GM21619 (cell line): ENCODE results near the gene BMPER.

ENCODE experiments used
- ATAC-seq: cut with Tn5 transposase; IDR thresholded peaks from one replicate; pipeline ENCODE4 v1.9.1; 2021; ENCODE audit not compliant: unreplicated experiment

BMPER gene

GRCh38 chr7:33921216-33921938, 16.0 kb downstream of the BMPER start:
- ATAC-seq, result no peak

- ATAC-seq, result no peak
Measured at GRCh38 chr7:33922820-33923219, 17.5 kb downstream of the BMPER start.

- no peak for ATAC-seq
Measured at GRCh38 chr7:33923440-33924229, 18.3 kb downstream of the BMPER start.

GRCh38 chr7:33926535-33926934, 21.2 kb downstream of the BMPER start:
- ATAC-seq, result no peak

DNA sequence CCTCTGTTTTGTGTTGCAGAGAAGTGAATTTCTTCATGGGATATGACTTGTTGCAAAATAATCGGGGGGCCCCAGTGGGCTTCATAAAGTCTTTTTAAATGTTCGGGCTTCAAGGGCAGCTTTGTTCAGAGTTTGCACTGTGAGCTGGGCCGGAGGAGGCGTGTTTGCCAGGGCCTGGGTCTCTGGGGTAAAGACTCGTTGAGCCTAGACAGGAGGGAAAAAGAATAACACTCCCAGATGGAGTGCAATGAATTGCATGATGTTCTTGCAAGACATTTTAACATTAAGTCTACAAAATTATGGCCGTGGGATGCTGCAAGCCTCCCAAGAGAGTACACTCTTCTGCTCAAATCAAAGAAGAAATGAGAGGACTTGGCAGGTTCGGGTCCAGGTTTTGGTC, 23.6 kb downstream of the BMPER start:
- no peak for ATAC-seq

DNA sequence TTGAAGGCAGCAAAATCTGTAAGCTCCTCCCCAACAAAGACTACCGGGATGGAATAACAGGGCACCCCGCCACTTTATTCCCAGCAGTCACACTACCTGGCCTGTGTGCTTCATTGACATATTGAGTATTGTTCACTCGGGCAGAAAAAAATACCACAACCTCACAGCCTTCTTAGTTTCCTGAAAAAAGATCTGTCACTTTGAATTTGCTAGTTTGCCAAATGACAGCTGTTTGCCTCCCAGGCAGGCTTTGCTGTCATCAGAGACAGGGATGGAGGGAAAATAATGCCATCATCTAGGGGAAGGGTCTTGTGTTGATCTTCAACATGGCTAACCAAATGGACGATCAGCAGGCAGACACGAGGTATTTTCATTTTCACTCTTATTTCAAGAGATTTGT, 26.9 kb downstream of the BMPER start:
- ATAC-seq, result no peak

DNA sequence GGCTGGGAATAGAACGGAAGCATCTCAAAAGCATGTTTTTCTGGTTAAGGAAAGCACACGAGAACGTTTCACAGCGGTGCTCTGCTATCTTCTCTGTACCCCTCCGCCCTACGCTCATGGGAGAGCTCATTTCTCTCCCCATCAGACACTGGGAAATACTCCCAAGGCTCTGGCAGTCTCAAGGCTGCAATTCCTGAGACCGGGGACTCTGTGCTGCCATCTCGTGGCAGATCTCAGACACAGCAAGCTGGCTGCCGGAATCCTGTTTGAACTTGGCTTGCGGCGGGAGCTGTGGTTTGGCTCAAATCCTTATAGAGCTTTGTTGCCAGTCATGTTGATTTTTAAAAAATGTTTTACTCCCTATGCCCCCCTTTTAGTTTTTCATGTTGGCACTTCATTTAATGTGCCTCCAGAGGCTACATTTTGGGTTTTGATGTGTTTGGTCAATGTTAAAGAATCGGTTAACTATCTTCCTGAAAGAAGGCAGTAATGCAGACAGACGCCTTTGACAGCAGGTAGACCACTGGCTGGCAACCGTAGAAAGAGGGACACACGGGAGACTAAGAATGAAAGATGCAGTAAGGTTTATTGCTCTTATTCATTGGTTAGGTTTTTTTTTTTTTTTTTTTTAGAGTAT, 27.6 kb downstream of the BMPER start:
- ATAC-seq, result peak; percentile 84

DNA sequence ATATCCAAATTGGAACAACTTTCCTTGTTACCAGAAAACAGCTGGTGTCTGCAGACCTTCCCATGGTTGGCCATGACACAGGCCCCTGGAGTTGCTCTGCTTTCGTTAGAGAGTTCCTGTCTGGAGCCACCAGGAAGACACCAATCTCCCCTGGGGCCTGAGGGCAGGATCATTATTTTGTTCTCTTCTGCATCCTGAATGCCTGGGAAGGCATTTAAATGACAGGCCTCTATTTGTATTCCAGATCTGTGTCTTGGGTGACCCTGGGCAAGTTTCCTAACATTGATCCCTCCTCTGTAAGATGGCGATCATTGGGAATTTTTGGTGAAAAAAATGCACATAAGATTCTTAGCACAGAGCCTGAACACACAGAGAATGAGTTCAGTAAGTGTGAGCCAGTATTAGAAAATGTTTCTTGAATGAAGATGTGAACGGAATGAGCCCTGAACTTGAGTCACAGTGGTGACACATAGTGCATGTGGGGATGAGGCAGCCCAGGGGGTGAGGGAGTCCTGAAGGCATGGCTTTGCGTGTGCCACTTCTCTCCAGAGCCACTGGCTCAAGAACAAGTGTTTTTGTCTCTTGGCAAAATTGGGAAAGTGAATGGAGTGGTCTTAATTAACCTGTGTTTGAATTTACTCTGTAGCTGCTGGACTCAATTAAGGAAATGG, 28.4 kb downstream of the BMPER start:
- no peak for ATAC-seq

GRCh38 chr7:33934391-33934790, 29.1 kb downstream of the BMPER start:
- ATAC-seq, result no peak

GRCh38 chr7:33936503-33936902, 31.2 kb downstream of the BMPER start:
- ATAC-seq, result no peak

GRCh38 chr7:33937871-33938270, 32.5 kb downstream of the BMPER start:
- ATAC-seq, result no peak

GRCh38 chr7:33939121-33939520, 33.8 kb downstream of the BMPER start:
- no peak for ATAC-seq

- ATAC-seq, result no peak
Measured at GRCh38 chr7:33940503-33940902, 35.2 kb downstream of the BMPER start.

DNA sequence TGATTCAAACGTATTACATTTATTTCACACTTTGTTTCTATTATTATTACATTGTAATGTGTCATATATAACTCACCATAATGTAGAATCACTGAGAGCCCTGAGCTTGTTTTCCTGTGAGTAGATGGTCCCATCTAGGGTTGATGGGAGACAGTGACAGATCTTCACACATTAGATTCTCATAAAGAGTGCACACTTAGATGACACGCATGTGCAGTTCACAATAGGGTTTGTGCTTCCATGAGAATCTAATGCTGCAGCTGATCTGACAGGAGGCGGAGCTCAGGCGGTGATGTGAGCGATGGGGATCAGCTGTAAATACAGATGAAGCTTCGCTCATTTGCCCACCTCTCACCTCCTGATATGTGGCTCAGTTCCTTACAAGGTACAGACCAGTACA, 36.1 kb downstream of the BMPER start:
- ATAC-seq, result no peak

GRCh38 chr7:33946094-33946699, 40.9 kb downstream of the BMPER start:
- no peak for ATAC-seq

DNA sequence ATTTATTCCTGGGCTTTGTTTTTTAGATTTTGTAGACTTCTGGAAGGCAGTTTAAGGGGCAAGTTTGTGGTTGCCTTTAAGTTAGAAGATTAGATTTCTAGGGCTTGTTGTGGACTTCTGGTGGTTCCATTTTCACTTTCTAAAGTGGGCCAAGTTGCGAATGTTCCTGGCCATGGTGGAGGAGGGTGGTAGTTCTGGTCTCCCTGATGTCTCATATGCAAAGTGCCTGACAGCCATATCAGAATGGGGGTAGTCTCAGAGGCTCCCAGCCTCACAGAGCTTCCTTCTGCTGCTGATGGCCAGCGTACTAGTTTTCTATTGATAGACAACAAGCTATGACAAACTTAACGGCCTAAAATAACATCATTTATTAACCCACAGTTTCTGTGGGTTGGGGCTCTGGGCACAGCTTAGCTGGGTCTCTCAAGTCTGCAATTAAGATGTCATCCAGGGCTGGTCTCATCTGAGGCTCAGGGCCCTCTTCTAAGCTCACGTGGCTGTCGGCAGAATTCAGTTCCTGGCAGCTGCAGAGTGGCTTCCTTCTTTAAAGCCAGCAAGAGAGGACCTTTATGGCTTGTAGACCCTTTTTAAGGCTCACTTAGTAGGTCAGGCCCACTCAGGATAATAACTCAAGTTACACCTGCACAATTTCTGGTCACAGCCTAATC, 44.8 kb downstream of the BMPER start:
- ATAC-seq, result no peak

DNA sequence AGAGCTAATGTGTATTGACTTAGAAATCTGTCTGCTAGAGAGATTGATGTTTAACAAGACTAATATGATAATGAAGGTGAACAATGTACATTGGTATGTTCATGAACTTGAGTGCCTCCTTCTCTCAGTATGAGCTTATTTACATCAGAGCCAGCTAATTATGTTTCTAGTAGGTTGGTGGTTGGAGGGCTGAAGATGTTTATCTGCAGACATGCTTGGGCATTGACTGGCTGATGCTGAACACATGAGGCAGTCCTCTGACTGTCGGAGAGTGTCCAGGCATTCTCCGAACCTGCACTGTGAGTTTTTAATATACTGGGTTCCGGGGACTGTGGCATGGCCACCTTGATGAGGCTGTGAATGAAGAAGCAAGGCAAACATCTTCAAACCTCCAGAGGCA, 47.5 kb downstream of the BMPER start:
- ATAC-seq, result no peak

- no peak for ATAC-seq
Measured at GRCh38 chr7:33958104-33958503, 52.8 kb downstream of the BMPER start.

GRCh38 chr7:33959676-33960075, 54.3 kb downstream of the BMPER start:
- ATAC-seq, result no peak

DNA sequence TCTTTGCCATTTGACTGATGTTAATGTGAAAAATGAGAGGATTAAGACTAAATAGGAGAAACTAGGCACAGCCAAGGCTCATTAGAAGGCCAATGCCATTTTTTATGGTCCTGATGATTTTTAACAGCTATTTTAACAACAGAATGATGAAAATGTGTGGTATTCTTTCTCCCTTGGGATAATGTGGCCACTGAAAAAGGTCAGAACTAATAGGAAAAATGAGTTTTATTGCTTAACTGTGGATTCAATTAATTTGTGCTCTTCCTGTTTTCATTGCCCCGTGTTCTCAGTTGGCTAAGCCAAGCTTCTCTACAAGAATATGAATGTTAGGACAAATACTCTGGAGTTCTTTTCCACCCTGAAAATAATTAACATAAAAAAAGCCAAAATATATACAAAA, 56.6 kb downstream of the BMPER start:
- ATAC-seq, result no peak
